H9 (cell line): ENCODE data around the gene ITPR1. TPM values are rescaled to one million over a fixed set of nuclear protein-coding genes. Genes with fewer than 3 reads are reported as not detected.

Experiments used
- DNase-seq: peaks from one replicate; pipeline ENCODE4 v3.0.0-alpha.2; 2017
- H2AFZ ChIP-seq: one replicate; pipeline ENCODE4 v1.6.1; 2013; ENCODE audit warnings: mild to moderate bottlenecking, low read length, control low read depth, moderate library complexity
- H2AK5ac ChIP-seq: 2 replicates; pipeline ENCODE4 v1.6.1; 2013; ENCODE audit warnings: low read length, control low read depth, mixed read lengths; ENCODE audit not compliant: insufficient read length
- H2BK120ac ChIP-seq: one replicate; pipeline ENCODE4 v1.6.1; 2013; ENCODE audit warnings: low read depth, mild to moderate bottlenecking, low read length, control low read depth, inconsistent platforms; ENCODE audit not compliant: poor library complexity, severe bottlenecking
- H2BK12ac ChIP-seq: 2 replicates; pipeline ENCODE4 v1.6.1; 2013; ENCODE audit warnings: low read length, control low read depth, mixed read lengths, low read depth; ENCODE audit not compliant: insufficient read length
- H2BK15ac ChIP-seq: 2 replicates; pipeline ENCODE4 v1.6.1; 2013; ENCODE audit warnings: low read depth, low read length, control low read depth
- H2BK20ac ChIP-seq: one replicate; pipeline ENCODE4 v1.6.1; 2013; ENCODE audit warnings: low read depth, mild to moderate bottlenecking, low read length, control low read depth, inconsistent platforms; ENCODE audit not compliant: poor library complexity, severe bottlenecking
- H2BK5ac ChIP-seq: 2 replicates; pipeline ENCODE4 v1.6.1; 2013; ENCODE audit warnings: low read length, control low read depth, mixed read lengths; ENCODE audit not compliant: insufficient read length
- H3K14ac ChIP-seq: 2 replicates; pipeline ENCODE4 v1.6.1; 2013; ENCODE audit warnings: low read length, control low read depth; ENCODE audit not compliant: insufficient read depth
- H3K18ac ChIP-seq: 2 replicates; pipeline ENCODE4 v1.6.1; 2013; ENCODE audit warnings: low read depth, mild to moderate bottlenecking, mixed read lengths, low read length, control low read depth; ENCODE audit not compliant: insufficient read length
- H3K23ac ChIP-seq: 2 replicates; pipeline ENCODE4 v1.6.1; 2013; ENCODE audit warnings: low read length, control low read depth, mixed read lengths, low read depth; ENCODE audit not compliant: insufficient read length
- H3K23me2 ChIP-seq: 2 replicates; pipeline ENCODE4 v1.6.1; 2013; ENCODE audit warnings: low read depth, mild to moderate bottlenecking, mixed read lengths, low read length, control low read depth; ENCODE audit not compliant: insufficient read length, poor library complexity, severe bottlenecking
- H3K27ac ChIP-seq: 2 replicates; pipeline ENCODE4 v1.5.1; 2013; ENCODE audit warnings: low read length, control low read depth, mixed read lengths, low read depth; ENCODE audit not compliant: insufficient read length
- H3K27me3 ChIP-seq: 2 replicates; pipeline ENCODE4 v1.6.1; 2013; ENCODE audit warnings: low read length, control low read depth, inconsistent platforms; ENCODE audit not compliant: insufficient read depth
- H3K4ac ChIP-seq: 2 replicates; pipeline ENCODE4 v1.6.1; 2013; ENCODE audit warnings: low read depth, mild to moderate bottlenecking, control low read depth, inconsistent platforms, low read length, moderate library complexity
- H3K4me1 ChIP-seq: 2 replicates; pipeline ENCODE4 v1.6.1; 2013; ENCODE audit warnings: low read length, control low read depth, inconsistent platforms; ENCODE audit not compliant: insufficient read depth
- H3K4me2 ChIP-seq: 2 replicates; pipeline ENCODE4 v1.6.1; 2013; ENCODE audit warnings: low read length, control low read depth, mixed read lengths; ENCODE audit not compliant: insufficient read length, insufficient read depth
- H3K56ac ChIP-seq: 2 replicates; pipeline ENCODE4 v1.6.1; 2013; ENCODE audit warnings: low read depth, mild to moderate bottlenecking, mixed read lengths, low read length, control low read depth; ENCODE audit not compliant: insufficient read length
- H3K79me1 ChIP-seq: 2 replicates; pipeline ENCODE4 v1.6.1; 2013; ENCODE audit warnings: low read depth, mild to moderate bottlenecking, moderate library complexity, low read length, control low read depth, inconsistent platforms; ENCODE audit not compliant: insufficient read depth, poor library complexity, severe bottlenecking
- H3K79me2 ChIP-seq: 2 replicates; pipeline ENCODE4 v1.6.1; 2013; ENCODE audit warnings: low read length, control low read depth, inconsistent platforms; ENCODE audit not compliant: insufficient read depth
- H3K9ac ChIP-seq: 2 replicates; pipeline ENCODE4 v1.6.1; 2013; ENCODE audit warnings: low read length, control low read depth, mixed read lengths; ENCODE audit not compliant: insufficient read length; ENCODE audit errors: extremely low read depth
- H3K9me3 ChIP-seq: one replicate; pipeline ENCODE4 v1.6.1; 2013; ENCODE audit warnings: low read depth, low read length, inconsistent platforms; ENCODE audit not compliant: control insufficient read depth
- H3T11ph ChIP-seq: one replicate; pipeline ENCODE4 v1.6.1; 2013; ENCODE audit warnings: mild to moderate bottlenecking, low read length, control low read depth, inconsistent platforms
- H4K20me1 ChIP-seq: one replicate; pipeline ENCODE4 v1.6.1; 2013; ENCODE audit not compliant: control insufficient read depth, insufficient read length, insufficient read depth
- H4K5ac ChIP-seq: 2 replicates; pipeline ENCODE4 v1.6.1; 2013; ENCODE audit warnings: low read depth, mild to moderate bottlenecking, mixed read lengths, low read length, control low read depth; ENCODE audit not compliant: insufficient read length
- H4K8ac ChIP-seq: replicated peaks from 2 replicates; pipeline ENCODE4 v1.6.1; 2013; ENCODE audit warnings: low read length, control low read depth, mixed read lengths, low read depth; ENCODE audit not compliant: insufficient read length
- H4K91ac ChIP-seq: 2 replicates; pipeline ENCODE4 v1.6.1; 2013; ENCODE audit warnings: low read depth, mild to moderate bottlenecking, moderate library complexity, mixed read lengths, low read length, control low read depth; ENCODE audit not compliant: insufficient read length
- H3K27ac Mint-ChIP-seq, 3 experiments: 2 replicates in 2 of 3; 3 replicates in 1 of 3; pipeline ENCODE4 v1.8.0; 2020 to 2021; ENCODE audit warnings: mixed read lengths in 3 of 3, mild to moderate bottlenecking in 1 of 3, moderate library complexity in 1 of 3
- H3K27me3 Mint-ChIP-seq: 2 replicates; pipeline ENCODE4 v1.8.0; 2021; ENCODE audit warnings: low read depth, mild to moderate bottlenecking, moderate library complexity, mixed read lengths
- H3K36me3 Mint-ChIP-seq, 3 experiments: 2 replicates in 2 of 3; 3 replicates in 1 of 3; pipeline ENCODE4 v1.8.0; 2020 to 2021; ENCODE audit warnings: low read depth in 3 of 3, mixed read lengths in 3 of 3; ENCODE audit not compliant: insufficient read depth in 1 of 3
- H3K4me1 Mint-ChIP-seq, 2 experiments: 2 replicates each; pipeline ENCODE4 v1.8.0; 2020; ENCODE audit warnings: mixed read lengths in 2 of 2
- H3K4me3 Mint-ChIP-seq, 2 experiments: 2 replicates in 1 of 2; 3 replicates in 1 of 2; pipeline ENCODE4 v1.8.0; 2020 to 2021; ENCODE audit warnings: mild to moderate bottlenecking in 2 of 2, mixed read lengths in 2 of 2, moderate library complexity in 1 of 2
- H3K9me3 Mint-ChIP-seq, 2 experiments: 2 replicates in 1 of 2; 3 replicates in 1 of 2; pipeline ENCODE4 v1.8.0; 2020; ENCODE audit warnings: mild to moderate bottlenecking in 2 of 2, mixed read lengths in 2 of 2, moderate library complexity in 1 of 2
- CTCF ChIP-seq: fragments of 200-600 bp; sonication (generic); conservative IDR thresholded peaks from 3 replicates; pipeline ENCODE4 v1.8.0; 2021; ENCODE audit warnings: antibody characterized with exemption, mild to moderate bottlenecking
- WGBS: extraction: QIAGEN DNeasy Blood & Tissue Kit; methylation state at CpG from one replicate; pipeline ENCODE4 v1.1.7; 2013; ENCODE audit warnings: missing lambda C conversion rate, low lambda C conversion rate, mixed read lengths; ENCODE audit not compliant: insufficient read length; ENCODE audit errors: extremely low coverage; 5-methylcytosine and 5-hydroxymethylcytosine counted together
- total RNA-seq: library from RNA; stranded (reverse); gene quantifications from 2 replicates; pipeline ENCODE4 v1.2.1, GENCODE V29; 2021

Gene ITPR1
- total RNA-seq, 1 experiment from 2014 or later: 4.2 TPM

GRCh38 chr3:4564270-4564669 is 71.1 kb downstream of the ITPR1 start:
- no peak overlapping the region for H3T11ph ChIP-seq
- no peak overlapping the region for H2AFZ ChIP-seq
- H3K56ac ChIP-seq: no peak overlapping the region
- no peak overlapping the region for H2BK15ac ChIP-seq
- H2BK5ac ChIP-seq: no peak overlapping the region
- H3K27ac ChIP-seq: no peak overlapping the region
- peaks cover 7 to 11% of the 10 kb centered on the region in 2 experiments for H3K4me1 Mint-ChIP-seq
- H3K4me3 Mint-ChIP-seq: no peak overlapping the region
- H3K18ac ChIP-seq: no peak overlapping the region
- H3K4me1 ChIP-seq: no peaks in the 10 kb centered on the region
- no peaks in the 10 kb centered on the region for H3K79me1 ChIP-seq
- DNase-seq: no peak
- no peaks in the 10 kb centered on the region for H3K23me2 ChIP-seq
- H3K27me3 ChIP-seq: no peaks in the 10 kb centered on the region
- no CpG with 5 or more reads among the region's 7 CpGs for WGBS
- no peaks in the 10 kb centered on the region; a peak in 1 of 7 replicates for H3K36me3 Mint-ChIP-seq
- H2AK5ac ChIP-seq: no peak overlapping the region
- TF ChIP-seq CTCF: no peak
- H4K8ac ChIP-seq: no peak overlapping the region
- H3K14ac ChIP-seq: no peak overlapping the region
- H4K91ac ChIP-seq: no peak overlapping the region
- H3K9ac ChIP-seq: no peak overlapping the region
- H3K79me2 ChIP-seq: no peaks in the 10 kb centered on the region
- H4K20me1 ChIP-seq: no peaks in the 10 kb centered on the region
- no peak overlapping the region for H3K4me2 ChIP-seq
- H3K9me3 ChIP-seq: no peaks in the 10 kb centered on the region
- no peak overlapping the region for H3K4ac ChIP-seq
- no peak overlapping the region for H3K23ac ChIP-seq
- no peak overlapping the region for H2BK20ac ChIP-seq
- no peak overlapping the region for H2BK120ac ChIP-seq
- no peaks in the 10 kb centered on the region for H3K9me3 Mint-ChIP-seq
- H4K5ac ChIP-seq: no peak overlapping the region
- H2BK12ac ChIP-seq: no peak overlapping the region
- H3K27ac Mint-ChIP-seq: no peak overlapping the region
- no peaks in the 10 kb centered on the region; the same call in 1 of the 2 replicates for H3K27me3 Mint-ChIP-seq
